Epithelial cell of esophagus (primary cell): ENCODE results near the gene KLHDC10.
"Not testable (repeated sequence)": the region's sequence is repeated elsewhere in the genome, so short reads cannot be mapped to it uniquely, and the experiment has no call there.

Experiments used
- DNase-seq: peaks from one replicate; pipeline ENCODE4 v3.0.0; 2010; ENCODE audit warnings: low read depth
- H3K4me3 ChIP-seq: 2 replicates; pipeline ENCODE4 v1.5.1; 2011; ENCODE audit warnings: mild to moderate bottlenecking, low read length, control low read depth
- TF ChIP-seq, protein P1 (sequence below): IDR thresholded peaks from 2 replicates; pipeline ENCODE4 v1.5.1; 2011; ENCODE audit warnings: low read depth, mild to moderate bottlenecking, low read length, control low read depth, inconsistent platforms; ENCODE audit not compliant: insufficient read depth; ENCODE audit errors: missing control alignments

The KLHDC10 gene

DNA sequence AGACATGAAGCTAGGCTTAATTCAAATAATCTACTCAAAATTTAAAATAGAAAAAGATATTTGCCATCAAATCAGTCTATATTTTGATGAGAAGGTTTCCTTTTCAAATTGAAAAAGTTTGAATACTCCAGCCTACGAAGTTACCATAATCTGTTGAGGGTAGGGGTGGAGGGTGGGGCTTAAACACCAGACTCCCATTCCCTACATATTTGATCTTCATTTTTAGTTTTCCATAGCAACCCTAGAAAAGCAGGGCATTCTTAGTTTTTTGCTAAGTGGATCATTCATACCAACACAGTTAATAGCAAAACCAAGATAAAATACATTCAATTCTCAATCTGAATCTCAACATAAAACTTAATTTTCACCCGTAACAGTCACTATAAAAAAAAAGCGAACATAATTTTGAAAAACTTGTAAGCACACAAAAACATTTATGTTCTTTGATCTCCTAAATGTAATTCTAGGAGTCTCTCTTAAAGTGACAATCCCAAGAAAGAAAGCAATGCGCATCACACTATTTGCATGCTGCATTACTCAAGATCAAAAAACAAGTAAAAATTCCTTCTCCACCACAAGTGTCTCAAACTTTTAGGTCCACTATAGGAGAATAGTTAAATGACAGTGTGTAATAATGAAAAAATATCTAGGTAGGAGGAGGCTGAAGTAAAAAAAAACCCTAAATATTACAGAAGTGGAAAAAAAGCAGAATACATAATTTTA lies 104.1 kb downstream of the KLHDC10 start:
- DNase-seq: no peak
- no peak overlapping the region for H3K4me3 ChIP-seq
- TF ChIP-seq, protein P1, sequence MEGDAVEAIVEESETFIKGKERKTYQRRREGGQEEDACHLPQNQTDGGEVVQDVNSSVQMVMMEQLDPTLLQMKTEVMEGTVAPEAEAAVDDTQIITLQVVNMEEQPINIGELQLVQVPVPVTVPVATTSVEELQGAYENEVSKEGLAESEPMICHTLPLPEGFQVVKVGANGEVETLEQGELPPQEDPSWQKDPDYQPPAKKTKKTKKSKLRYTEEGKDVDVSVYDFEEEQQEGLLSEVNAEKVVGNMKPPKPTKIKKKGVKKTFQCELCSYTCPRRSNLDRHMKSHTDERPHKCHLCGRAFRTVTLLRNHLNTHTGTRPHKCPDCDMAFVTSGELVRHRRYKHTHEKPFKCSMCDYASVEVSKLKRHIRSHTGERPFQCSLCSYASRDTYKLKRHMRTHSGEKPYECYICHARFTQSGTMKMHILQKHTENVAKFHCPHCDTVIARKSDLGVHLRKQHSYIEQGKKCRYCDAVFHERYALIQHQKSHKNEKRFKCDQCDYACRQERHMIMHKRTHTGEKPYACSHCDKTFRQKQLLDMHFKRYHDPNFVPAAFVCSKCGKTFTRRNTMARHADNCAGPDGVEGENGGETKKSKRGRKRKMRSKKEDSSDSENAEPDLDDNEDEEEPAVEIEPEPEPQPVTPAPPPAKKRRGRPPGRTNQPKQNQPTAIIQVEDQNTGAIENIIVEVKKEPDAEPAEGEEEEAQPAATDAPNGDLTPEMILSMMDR: no peak

GRCh38 chr7:130178251-130178650 lies 107.9 kb downstream of the KLHDC10 start:
- no peak for DNase-seq
- TF ChIP-seq, protein P1: no peak
- no peak overlapping the region for H3K4me3 ChIP-seq

DNA sequence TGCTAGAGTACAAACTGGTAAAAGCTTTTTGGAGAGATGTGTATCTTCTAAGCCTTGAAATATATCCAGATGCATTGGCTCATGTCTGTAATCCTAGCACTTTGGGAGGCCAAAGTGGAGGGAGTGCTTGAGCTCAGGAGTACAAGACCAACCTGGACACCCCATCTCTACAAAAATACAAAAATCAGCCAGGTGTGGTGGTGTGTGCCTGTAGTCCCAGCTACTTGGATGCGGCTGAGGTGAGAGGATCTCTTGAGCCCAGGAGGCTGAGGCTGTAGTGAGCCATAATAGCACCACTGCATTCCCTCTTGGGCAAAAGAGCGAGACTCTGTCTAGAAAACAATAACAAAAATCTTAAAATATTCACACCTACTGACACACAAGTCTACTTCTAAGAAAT lies 109.3 kb downstream of the KLHDC10 start:
- no peak for DNase-seq
- TF ChIP-seq, protein P1: no peak
- H3K4me3 ChIP-seq: no peak overlapping the region

DNA sequence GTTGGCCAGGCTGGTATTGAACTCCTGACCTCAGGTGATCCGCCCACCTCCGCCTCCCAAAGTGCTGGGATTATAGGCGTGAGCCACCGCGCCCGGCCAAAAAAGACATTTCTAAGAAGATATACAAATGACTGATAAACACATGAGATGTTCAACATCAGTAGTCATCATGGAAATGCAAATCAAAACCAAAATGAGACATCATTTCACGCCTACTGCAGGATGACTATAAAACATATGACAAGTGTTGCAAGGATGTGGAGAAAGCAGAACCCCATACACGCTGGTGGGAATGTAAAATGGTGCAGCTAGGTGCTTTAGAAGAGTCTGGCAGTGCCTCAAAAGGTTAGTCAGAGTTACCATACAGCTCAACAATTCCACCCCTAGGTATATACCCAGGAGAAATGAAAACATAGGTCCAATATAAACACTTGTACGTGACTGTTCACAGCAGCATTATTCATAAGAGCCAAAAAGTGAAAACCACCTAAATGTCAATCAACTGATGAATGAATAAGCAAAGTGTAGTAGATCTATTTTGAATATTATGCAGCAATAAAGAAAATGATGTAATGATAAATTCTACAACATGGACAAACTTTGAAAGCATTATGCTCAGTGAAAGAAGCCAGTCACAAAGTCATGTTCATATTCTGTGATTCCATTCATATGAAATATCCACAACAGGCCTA lies 110.4 kb downstream of the KLHDC10 start:
- peak; percentile 86 for DNase-seq
- TF ChIP-seq, protein P1: no peak
- H3K4me3 ChIP-seq: no peak overlapping the region

DNA sequence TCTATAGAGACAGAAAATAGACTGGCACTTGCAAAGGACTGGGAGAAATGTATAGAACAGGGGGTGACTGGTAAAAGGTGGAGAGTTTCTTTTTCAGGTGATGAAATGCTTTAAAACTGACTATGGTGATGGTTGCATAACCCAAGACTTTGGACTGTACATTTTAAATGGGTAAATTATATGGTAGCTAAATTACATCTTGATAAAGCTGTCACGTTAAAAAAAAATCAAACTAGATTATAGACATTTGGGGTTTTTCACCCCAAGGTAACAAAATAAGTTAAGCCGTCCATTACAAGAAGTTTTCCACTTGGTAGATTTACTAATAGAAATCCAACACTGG lies 110.9 kb downstream of the KLHDC10 start:
- no peak overlapping the region for H3K4me3 ChIP-seq
- TF ChIP-seq, protein P1: no peak
- peak; percentile 5 for DNase-seq

DNA sequence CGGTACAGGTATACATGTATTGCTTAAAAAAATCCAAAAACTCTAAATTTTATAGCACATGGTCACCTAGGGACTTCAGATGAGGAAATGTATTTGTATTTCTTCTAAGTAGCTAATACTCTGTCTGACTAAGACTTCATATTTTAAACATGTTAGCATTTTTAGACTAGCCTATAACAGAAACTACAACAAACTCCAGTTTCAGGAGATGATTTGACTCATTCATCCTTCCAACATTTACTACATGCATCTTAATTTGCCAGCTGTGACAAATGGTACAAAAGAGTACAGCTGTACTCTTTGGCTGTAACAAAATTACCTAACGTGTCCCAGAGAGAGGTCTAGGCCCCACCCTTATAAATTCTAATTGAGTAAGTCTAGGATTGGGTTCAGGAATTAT lies 112.7 kb downstream of the KLHDC10 start:
- no peak for DNase-seq
- no peak overlapping the region for H3K4me3 ChIP-seq
- TF ChIP-seq, protein P1: no peak

- not testable (repeated sequence) for H3K4me3 ChIP-seq, DNase-seq
Observed at GRCh38 chr7:130184349-130184748, 114.0 kb downstream of the KLHDC10 start.
